Uterus (tissue), 2 donors: Measurements from ENCODE around the gene SOCS1.

ENCODE experiments used
- POLR2A ChIP-seq, 2 donors: fragments of 450-650 bp; IDR thresholded peaks; one replicate each; pipeline ENCODE4 v1.6.1; 2016; ENCODE audit warnings: antibody characterized with exemption in 2 of 2, mild to moderate bottlenecking in 1 of 2, moderate library complexity in 1 of 2
- TF ChIP-seq, protein P1 (sequence below), 4 experiments: fragments of 200-600 bp in 2 of 4; fragments of 450-650 bp in 2 of 4; sonication (generic) in 2 of 4; IDR thresholded peaks; one replicate each; pipeline ENCODE4 v1.5.1; 2016 to 2019; ENCODE audit warnings: antibody characterized with exemption in 4 of 4, mild to moderate bottlenecking in 2 of 4, moderate library complexity in 1 of 4

DNA sequence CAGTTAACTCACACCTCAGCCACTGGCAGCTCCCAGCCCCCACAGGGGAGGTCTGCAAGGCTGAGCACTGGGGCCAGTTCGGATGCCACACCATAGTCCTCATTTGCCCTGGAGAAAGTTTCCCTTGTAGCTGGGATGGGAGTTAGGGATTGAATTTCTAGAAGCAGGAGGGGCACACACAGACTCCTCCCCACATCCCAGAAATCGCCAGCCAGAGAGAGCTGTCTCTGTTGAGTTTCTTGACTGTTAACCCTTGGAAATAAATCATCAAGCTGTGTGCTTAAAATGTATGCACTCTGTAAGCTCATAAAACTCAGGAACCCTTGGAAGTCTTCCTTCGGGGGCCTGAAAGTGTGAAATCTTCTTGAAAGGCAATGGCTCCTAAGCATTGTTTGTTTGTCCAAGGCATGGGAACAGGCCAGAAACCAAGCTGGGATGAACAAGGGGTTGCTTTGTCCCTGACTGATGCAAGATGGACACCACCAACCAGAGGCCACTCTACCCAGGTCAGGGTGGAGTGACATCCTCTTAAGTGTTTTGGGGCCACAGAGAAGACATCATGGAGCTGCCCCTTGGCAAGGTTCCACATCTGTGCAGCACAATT lies 17.8 kb upstream of the SOCS1 start:
- TF ChIP-seq, protein P1, sequence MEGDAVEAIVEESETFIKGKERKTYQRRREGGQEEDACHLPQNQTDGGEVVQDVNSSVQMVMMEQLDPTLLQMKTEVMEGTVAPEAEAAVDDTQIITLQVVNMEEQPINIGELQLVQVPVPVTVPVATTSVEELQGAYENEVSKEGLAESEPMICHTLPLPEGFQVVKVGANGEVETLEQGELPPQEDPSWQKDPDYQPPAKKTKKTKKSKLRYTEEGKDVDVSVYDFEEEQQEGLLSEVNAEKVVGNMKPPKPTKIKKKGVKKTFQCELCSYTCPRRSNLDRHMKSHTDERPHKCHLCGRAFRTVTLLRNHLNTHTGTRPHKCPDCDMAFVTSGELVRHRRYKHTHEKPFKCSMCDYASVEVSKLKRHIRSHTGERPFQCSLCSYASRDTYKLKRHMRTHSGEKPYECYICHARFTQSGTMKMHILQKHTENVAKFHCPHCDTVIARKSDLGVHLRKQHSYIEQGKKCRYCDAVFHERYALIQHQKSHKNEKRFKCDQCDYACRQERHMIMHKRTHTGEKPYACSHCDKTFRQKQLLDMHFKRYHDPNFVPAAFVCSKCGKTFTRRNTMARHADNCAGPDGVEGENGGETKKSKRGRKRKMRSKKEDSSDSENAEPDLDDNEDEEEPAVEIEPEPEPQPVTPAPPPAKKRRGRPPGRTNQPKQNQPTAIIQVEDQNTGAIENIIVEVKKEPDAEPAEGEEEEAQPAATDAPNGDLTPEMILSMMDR (IDR thresholded peaks at IDR 0.05) = no peak
- TF ChIP-seq POLR2A (IDR thresholded peaks at IDR 0.05) = no peak
